Neural crest cell (in vitro differentiated cells): ENCODE measurements around the gene MROH8. TPM values are rescaled to one million over a fixed set of nuclear protein-coding genes. Genes with fewer than 3 reads are reported as not detected.

Experiments used
- DNase-seq: peaks from one replicate; pipeline ENCODE4 v3.0.0; 2021; ENCODE audit warnings: low read depth, mixed read lengths, low spot score
- H3K27ac Mint-ChIP-seq: one replicate; pipeline ENCODE4 v1.8.0; 2021; ENCODE audit warnings: mild to moderate bottlenecking, mixed read lengths; ENCODE audit not compliant: unreplicated experiment
- H3K27me3 Mint-ChIP-seq: 2 replicates; pipeline ENCODE4 v1.8.0; 2021; ENCODE audit warnings: low read depth, mild to moderate bottlenecking, mixed read lengths
- H3K36me3 Mint-ChIP-seq: 2 replicates; pipeline ENCODE4 v1.8.0; 2021; ENCODE audit warnings: low read depth, mild to moderate bottlenecking, mixed read lengths
- H3K4me1 Mint-ChIP-seq: 2 replicates; pipeline ENCODE4 v1.8.0; 2021; ENCODE audit warnings: mixed read lengths
- H3K4me3 Mint-ChIP-seq: one replicate; pipeline ENCODE4 v1.8.0; 2021; ENCODE audit warnings: mild to moderate bottlenecking, mixed read lengths
- H3K9me3 Mint-ChIP-seq: 2 replicates; pipeline ENCODE4 v1.8.0; 2021; ENCODE audit warnings: mixed read lengths
- CTCF ChIP-seq: fragments of 200-600 bp; sonication (generic); conservative IDR thresholded peaks from 2 replicates; pipeline ENCODE4 v1.5.0; 2021; ENCODE audit warnings: antibody characterized with exemption, mild to moderate bottlenecking
- total RNA-seq: library from RNA; stranded (reverse); gene quantifications from 2 replicates; pipeline ENCODE4 v1.2.1, GENCODE V29; 2021

Gene MROH8
- total RNA-seq, 1 donor from 2014 or later = 7.6 TPM

- H3K27ac Mint-ChIP-seq = peak overlapping the region; percentile 85
- H3K36me3 Mint-ChIP-seq = peaks cover 15% of the 10 kb centered on the region
- TF ChIP-seq CTCF = no peak
- no peaks in the 10 kb centered on the region for H3K27me3 Mint-ChIP-seq
- no peak for DNase-seq
- no peaks in the 10 kb centered on the region for H3K9me3 Mint-ChIP-seq
- H3K4me1 Mint-ChIP-seq = peaks cover 32% of the 10 kb centered on the region
- no peak overlapping the region for H3K4me3 Mint-ChIP-seq
These were observed 25.8 kb upstream of the MROH8 start for GRCh38 chr20:37205130-37205529.

- H3K27ac Mint-ChIP-seq = no peak overlapping the region
- no peaks in the 10 kb centered on the region for H3K27me3 Mint-ChIP-seq
- no peaks in the 10 kb centered on the region for H3K9me3 Mint-ChIP-seq
- peaks cover 32% of the 10 kb centered on the region for H3K4me1 Mint-ChIP-seq
- H3K36me3 Mint-ChIP-seq = peaks cover 15% of the 10 kb centered on the region
- no peak for DNase-seq
- no peak overlapping the region for H3K4me3 Mint-ChIP-seq
- TF ChIP-seq CTCF = no peak
These were observed 24.7 kb upstream of the MROH8 start for GRCh38 chr20:37204056-37204455.

GRCh38 chr20:37202267-37202943 lies 23.1 kb upstream of the MROH8 start:
- TF ChIP-seq CTCF = peak; percentile 93
- peaks cover 9% of the 10 kb centered on the region for H3K36me3 Mint-ChIP-seq
- H3K4me3 Mint-ChIP-seq = no peak overlapping the region
- peaks cover 32% of the 10 kb centered on the region for H3K4me1 Mint-ChIP-seq
- no peaks in the 10 kb centered on the region for H3K9me3 Mint-ChIP-seq
- H3K27me3 Mint-ChIP-seq = no peaks in the 10 kb centered on the region
- peak overlapping the region; percentile 91 for H3K27ac Mint-ChIP-seq
- DNase-seq = peak; percentile 33

GRCh38 chr20:37201827-37202162 lies 22.4 kb upstream of the MROH8 start:
- Mint-ChIP-seq H3K4me3 (no peak overlapping the region), H3K9me3 (no peaks in the 10 kb centered on the region), H3K27ac (no peak overlapping the region), H3K36me3 (peaks cover 7% of the 10 kb centered on the region), H3K27me3 (no peaks in the 10 kb centered on the region), H3K4me1 (peaks cover 37% of the 10 kb centered on the region)
- no peak for TF ChIP-seq CTCF
- DNase-seq = no peak

- Mint-ChIP-seq H3K9me3 (no peaks in the 10 kb centered on the region), H3K27ac (no peak overlapping the region), H3K4me3 (no peak overlapping the region), H3K36me3 (peaks cover 8% of the 10 kb centered on the region), H3K27me3 (no peaks in the 10 kb centered on the region), H3K4me1 (peaks cover 38% of the 10 kb centered on the region)
- no peak for TF ChIP-seq CTCF
- DNase-seq = no peak
These were observed 21.8 kb upstream of the MROH8 start for GRCh38 chr20:37200926-37201826.
